Caco-2 (cell line): ENCODE data around the gene CFAP46. TPM values are rescaled to one million over a fixed set of nuclear protein-coding genes. Genes with fewer than 3 reads are reported as not detected.

Experiments used
- BruUV-seq: library from RNA; stranded (reverse); fragments of 400-500 nt; replicated peaks from 2 replicates; lab custom pipeline; 2021; lab: Mats Ljungman, UMichigan
- CTCF ChIA-PET: fragments of 300-600 bp; sonication (Branson Sonifier 250); formaldehyde crosslinking; loops from one replicate; lab custom pipeline; 2022; ENCODE audit warnings: antibody characterized with exemption; lab: Charles Lee
- POLR2A ChIA-PET: fragments of 300-600 bp; sonication (Branson Sonifier 250); formaldehyde crosslinking; loops from one replicate; lab custom pipeline; 2022; ENCODE audit warnings: antibody characterized with exemption; lab: Charles Lee
- DNase-seq, 2 experiments: peaks; one replicate each; pipeline versions ENCODE4 v3.0.0 to v3.0.0-alpha.2; 2020 to 2022
- H3K27me3 ChIP-seq: replicated peaks from 2 replicates; pipeline ENCODE4 v1.6.0; 2011; ENCODE audit warnings: low read length; ENCODE audit not compliant: control insufficient read depth, insufficient read depth
- H3K36me3 ChIP-seq: 2 replicates; pipeline ENCODE4 v1.5.1; 2011; ENCODE audit warnings: low read length; ENCODE audit not compliant: control insufficient read depth, insufficient read depth
- H3K4me1 ChIP-seq: fragments of 250-450 bp; sonication (Bioruptor Pico); 2 replicates; pipeline ENCODE4 v1.5.1; 2020; ENCODE audit warnings: mild to moderate bottlenecking
- H3K4me3 ChIP-seq: 2 replicates; pipeline ENCODE4 v1.5.1; 2011; ENCODE audit warnings: low read depth, mild to moderate bottlenecking, control low read depth, low read length
- H3K9me3 ChIP-seq: fragments of 250-450 bp; sonication (Bioruptor Pico); 2 replicates; pipeline ENCODE4 v1.5.1; 2020; ENCODE audit warnings: mild to moderate bottlenecking, moderate library complexity
- H3K27ac Mint-ChIP-seq: one replicate; pipeline ENCODE4 v1.8.0; 2022; ENCODE audit warnings: mixed read lengths; ENCODE audit not compliant: unreplicated experiment
- H3K27me3 Mint-ChIP-seq: one replicate; pipeline ENCODE4 v1.8.0; 2022; ENCODE audit warnings: mixed read lengths; ENCODE audit not compliant: insufficient read depth, unreplicated experiment
- H3K36me3 Mint-ChIP-seq: one replicate; pipeline ENCODE4 v1.8.0; 2022; ENCODE audit warnings: mild to moderate bottlenecking, mixed read lengths; ENCODE audit not compliant: insufficient read depth, unreplicated experiment
- H3K4me1 Mint-ChIP-seq: one replicate; pipeline ENCODE4 v1.8.0; 2022; ENCODE audit warnings: low read depth, mixed read lengths; ENCODE audit not compliant: unreplicated experiment
- H3K4me3 Mint-ChIP-seq: one replicate; pipeline ENCODE4 v1.8.0; 2022; ENCODE audit warnings: mild to moderate bottlenecking, moderate library complexity, mixed read lengths; ENCODE audit not compliant: unreplicated experiment
- H3K9me3 Mint-ChIP-seq: one replicate; pipeline ENCODE4 v1.8.0; 2022; ENCODE audit warnings: mixed read lengths; ENCODE audit not compliant: unreplicated experiment
- intact Hi-C: fragments of 100-400 bp; cut with micrococcal nuclease; formaldehyde crosslinking; loops from one replicate; pipeline ENCODE4 v1.10.0; 2022; ENCODE audit not compliant: unreplicated experiment
- total RNA-seq: library from RNA; stranded (reverse); gene quantifications from 2 replicates; pipeline ENCODE4 v1.2.3, GENCODE V29; 2022
- TF ChIP-seq, protein P1 (sequence below), 2 experiments: fragments of 200-600 bp in 1 of 2; IDR thresholded peaks; 1 replicate in 1 of 2; 2 replicates in 1 of 2; pipeline versions ENCODE4 v1.5.1 to v1.8.0; 2011 to 2022; ENCODE audit warnings: antibody characterized with exemption in 1 of 2, control low read depth in 1 of 2, inconsistent platforms in 1 of 2, low read depth in 1 of 2, low read length in 1 of 2, mild to moderate bottlenecking in 1 of 2, moderate library complexity in 1 of 2; ENCODE audit not compliant: insufficient read depth in 1 of 2, severe bottlenecking in 1 of 2, unreplicated experiment in 1 of 2

Gene CFAP46
- total RNA-seq, 1 experiment from 2014 or later: not detected

DNA sequence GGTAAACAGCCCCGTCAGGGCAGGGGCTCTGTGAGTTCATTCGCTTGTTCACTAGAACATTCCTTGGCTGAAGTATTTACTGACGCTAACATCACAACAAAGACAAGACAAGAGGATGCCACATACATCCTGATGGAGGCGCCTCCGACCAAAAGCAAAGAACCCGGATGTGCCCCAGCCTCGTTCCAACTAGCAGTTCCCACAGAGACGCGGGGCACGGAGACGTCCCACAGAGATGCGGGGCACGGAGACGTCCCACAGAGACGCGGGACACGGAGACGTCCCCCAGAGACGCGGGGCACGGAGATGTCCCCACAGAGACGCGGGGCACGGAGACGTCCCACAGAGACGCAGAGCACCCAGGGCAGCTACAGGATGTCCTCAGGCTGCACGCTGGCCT, 35.4 kb upstream of the CFAP46 start:
- Histone ChIP-seq H3K9me3 (no peaks in the 10 kb centered on the region), H3K4me3 (no peak overlapping the region), H3K27me3 (no peaks in the 10 kb centered on the region), H3K4me1 (no peaks in the 10 kb centered on the region), H3K36me3 (no peaks in the 10 kb centered on the region)
- no peak overlapping the region for H3K4me3 Mint-ChIP-seq
- DNase-seq: no peak
- TF ChIP-seq, protein P1, sequence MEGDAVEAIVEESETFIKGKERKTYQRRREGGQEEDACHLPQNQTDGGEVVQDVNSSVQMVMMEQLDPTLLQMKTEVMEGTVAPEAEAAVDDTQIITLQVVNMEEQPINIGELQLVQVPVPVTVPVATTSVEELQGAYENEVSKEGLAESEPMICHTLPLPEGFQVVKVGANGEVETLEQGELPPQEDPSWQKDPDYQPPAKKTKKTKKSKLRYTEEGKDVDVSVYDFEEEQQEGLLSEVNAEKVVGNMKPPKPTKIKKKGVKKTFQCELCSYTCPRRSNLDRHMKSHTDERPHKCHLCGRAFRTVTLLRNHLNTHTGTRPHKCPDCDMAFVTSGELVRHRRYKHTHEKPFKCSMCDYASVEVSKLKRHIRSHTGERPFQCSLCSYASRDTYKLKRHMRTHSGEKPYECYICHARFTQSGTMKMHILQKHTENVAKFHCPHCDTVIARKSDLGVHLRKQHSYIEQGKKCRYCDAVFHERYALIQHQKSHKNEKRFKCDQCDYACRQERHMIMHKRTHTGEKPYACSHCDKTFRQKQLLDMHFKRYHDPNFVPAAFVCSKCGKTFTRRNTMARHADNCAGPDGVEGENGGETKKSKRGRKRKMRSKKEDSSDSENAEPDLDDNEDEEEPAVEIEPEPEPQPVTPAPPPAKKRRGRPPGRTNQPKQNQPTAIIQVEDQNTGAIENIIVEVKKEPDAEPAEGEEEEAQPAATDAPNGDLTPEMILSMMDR (IDR thresholded peaks at IDR 0.05; ENCODE audit: insufficient read depth in 1 of 2, low read depth in 1 of 2, low read length in 1 of 2, severe bottlenecking in 1 of 2, unreplicated experiment in 1 of 2): no peak
- no peak overlapping the region for H3K27ac Mint-ChIP-seq
- ChIA-PET CTCF (no interaction called here), POLR2A (no interaction called here)
- no TSS peak for BruUV-seq
- no peaks in the 10 kb centered on the region for H3K9me3 Mint-ChIP-seq
- no peaks in the 10 kb centered on the region for H3K4me1 Mint-ChIP-seq
- no peaks in the 10 kb centered on the region for H3K36me3 Mint-ChIP-seq
- peaks cover 22% of the 10 kb centered on the region for H3K27me3 Mint-ChIP-seq
- intact Hi-C loops: no loop called here

DNA sequence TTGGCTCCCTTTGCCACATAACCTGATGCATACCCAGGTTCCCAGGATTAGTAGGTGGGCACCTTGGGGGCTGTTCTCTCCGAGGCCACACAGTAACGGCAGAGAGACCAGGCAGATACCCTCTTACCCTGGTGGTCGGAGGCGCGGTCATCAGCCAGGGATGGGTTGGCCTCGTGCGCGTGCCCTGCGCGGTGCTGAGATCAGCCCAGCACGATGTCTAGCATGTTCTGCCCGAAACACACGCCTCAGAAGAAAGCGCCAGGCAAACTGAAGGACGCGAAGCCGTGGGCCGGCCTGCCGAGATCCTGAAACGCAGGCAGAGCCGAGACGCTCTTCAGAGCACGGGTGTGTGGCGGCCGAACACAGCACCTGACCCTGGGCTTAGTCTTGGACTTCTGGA, 34.7 kb upstream of the CFAP46 start:
- intact Hi-C loops: no loop called here

DNA sequence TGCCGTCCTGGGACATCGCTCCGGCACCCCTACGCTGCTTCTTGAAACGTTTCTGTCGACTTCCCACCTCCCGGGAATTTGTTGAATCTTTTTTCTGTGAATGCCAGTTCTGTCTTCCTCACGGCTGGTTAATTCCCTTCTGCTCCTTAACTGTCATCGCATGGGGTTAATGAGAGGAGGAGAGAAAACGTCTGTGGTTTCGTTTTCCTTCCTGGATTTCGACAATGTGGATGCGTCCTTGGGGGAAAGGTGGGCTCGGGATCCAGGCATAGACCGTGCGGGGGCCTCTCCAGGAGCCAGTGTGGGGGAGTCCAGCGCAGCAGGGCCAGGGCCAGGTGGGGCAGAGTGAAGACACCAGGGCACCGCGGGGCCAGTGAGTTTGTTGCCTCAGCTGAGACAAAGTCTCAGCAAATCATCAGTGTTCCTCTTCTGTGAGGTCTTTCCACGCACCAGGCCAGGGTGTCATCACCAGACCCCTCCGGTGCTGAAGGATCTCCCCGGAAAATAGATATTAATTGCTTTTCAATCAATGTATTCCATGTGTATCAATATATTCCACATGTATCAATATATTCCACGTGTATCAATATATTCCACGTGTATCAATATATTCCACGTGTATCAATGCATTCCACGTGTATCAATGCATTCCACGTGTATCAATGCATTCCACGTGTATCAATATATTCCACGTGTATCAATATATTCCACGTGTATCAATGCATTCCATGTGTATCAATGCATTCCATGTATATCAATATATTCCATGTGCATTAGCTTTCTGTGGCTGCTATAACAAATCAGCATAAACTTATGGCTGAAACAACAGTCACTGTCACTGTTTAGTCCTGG, 33.7 kb upstream of the CFAP46 start:
- no peak overlapping the region for H3K27ac Mint-ChIP-seq

More for the DNA sequence above, 34.7 kb upstream of the CFAP46 start:
- Histone ChIP-seq H3K9me3 (no peaks in the 10 kb centered on the region), H3K4me3 (no peak overlapping the region), H3K36me3 (no peaks in the 10 kb centered on the region), H3K4me1 (no peaks in the 10 kb centered on the region), H3K27me3 (no peaks in the 10 kb centered on the region)
- POLR2A ChIA-PET: no interaction called here
- TF ChIP-seq, protein P1 (IDR thresholded peaks at IDR 0.05; ENCODE audit: insufficient read depth in 1 of 2, low read depth in 1 of 2, low read length in 1 of 2, severe bottlenecking in 1 of 2, unreplicated experiment in 1 of 2): no peak
- Mint-ChIP-seq H3K27ac (no peak overlapping the region), H3K9me3 (no peaks in the 10 kb centered on the region), H3K4me3 (no peak overlapping the region), H3K27me3 (peaks cover 26% of the 10 kb centered on the region), H3K36me3 (no peaks in the 10 kb centered on the region), H3K4me1 (no peaks in the 10 kb centered on the region)
- no peak for DNase-seq
- CTCF ChIA-PET: no interaction called here
- BruUV-seq: no TSS peak

More for the DNA sequence above, 33.7 kb upstream of the CFAP46 start:
- TF ChIP-seq, protein P1 (IDR thresholded peaks at IDR 0.05; ENCODE audit: insufficient read depth in 1 of 2, low read depth in 1 of 2, low read length in 1 of 2, severe bottlenecking in 1 of 2, unreplicated experiment in 1 of 2): no peak
- H3K9me3 ChIP-seq: no peaks in the 10 kb centered on the region
- H3K4me3 Mint-ChIP-seq: no peak overlapping the region
- BruUV-seq: no TSS peak
- H3K4me1 Mint-ChIP-seq: no peaks in the 10 kb centered on the region
- H3K9me3 Mint-ChIP-seq: no peaks in the 10 kb centered on the region
- ChIA-PET POLR2A (no interaction called here), CTCF (no interaction called here)
- no peaks in the 10 kb centered on the region for H3K36me3 Mint-ChIP-seq
- H3K27me3 Mint-ChIP-seq: peaks cover 31% of the 10 kb centered on the region
- H3K27me3 ChIP-seq: no peaks in the 10 kb centered on the region
- DNase-seq: no peak
- no peaks in the 10 kb centered on the region for H3K4me1 ChIP-seq
- no peaks in the 10 kb centered on the region for H3K36me3 ChIP-seq
- no peak overlapping the region for H3K4me3 ChIP-seq
- intact Hi-C loops: no loop called here
